K562 treated with DMSO at 1 percent for 48 hours (cell line): ENCODE measurements around the gene SERPINI2. TPM values are rescaled to one million over a fixed set of nuclear protein-coding genes. Genes with fewer than 3 reads are reported as not detected.

Source experiments
- total RNA-seq: library from RNA; unstranded; fragments of 300-600 nt; gene quantifications from 2 replicates; pipeline ENCODE4 v1.2.3, GENCODE V29; 2022; ENCODE audit warnings: low replicate concordance; ENCODE audit errors: extremely low read depth

The SERPINI2 gene
- total RNA-seq, result not detected in 2 replicates

GRCh38 chr3:167473863-167474262 is at the start of gene SERPINI2:
Gene SERPINI2 (minus strand): TSS chr3:167474042. CDS start chr3:167471834, 2,208 bp downstream.

Other genes with a start within 250 kb of the SERPINI2 start
- gene ZBBX, start 93.7 kb downstream of the SERPINI2 start, total RNA-seq, result not detected in 2 replicates
- not detected in 2 replicates for gene WDR49, start 179.9 kb upstream of the SERPINI2 start, total RNA-seq